ENCODE measurements around the gene TEFM.

The TEFM gene

DNA sequence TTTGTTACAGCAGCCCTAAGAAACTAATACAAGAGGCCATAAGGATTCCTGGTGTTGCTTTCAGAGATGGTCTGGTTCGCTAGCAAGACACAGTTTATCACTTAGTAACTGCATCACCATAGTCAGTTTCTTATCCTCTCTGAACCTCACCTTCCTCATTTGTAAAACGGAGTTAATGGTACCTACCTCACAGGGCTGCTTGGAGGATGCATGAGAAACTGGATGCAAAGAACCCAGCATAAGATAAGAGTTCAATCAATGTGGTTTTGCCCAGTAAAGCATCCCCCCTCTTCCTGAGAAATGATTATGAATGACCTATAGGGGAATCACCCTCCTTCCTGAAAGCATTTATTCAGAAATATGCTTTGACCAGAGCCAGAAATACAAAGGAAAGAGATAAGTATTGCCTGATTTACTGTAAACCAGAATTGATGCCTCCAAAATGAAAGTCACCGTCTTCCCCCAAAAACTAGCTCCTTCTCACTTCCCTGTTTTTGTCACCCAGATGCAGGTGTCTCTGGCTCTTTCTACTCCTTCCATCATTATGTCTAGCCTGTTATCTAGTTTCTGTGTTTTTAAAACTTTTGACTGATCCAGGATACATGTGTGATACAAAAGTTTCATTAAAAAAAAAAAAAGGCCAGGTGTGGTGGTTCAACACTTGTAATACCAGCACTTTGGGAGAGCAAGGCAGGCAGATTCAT, 2.8 kb upstream of the TEFM start:
- no peak for DNase-seq (ENCODE audit: low read depth, low spot score)
- no peak overlapping the region for H3K4me3 ChIP-seq (ENCODE audit: low read depth, low read length)
- ChIA-PET POLR2A (no interaction called here), CTCF (no interaction called here)
- TF ChIP-seq, protein P1, sequence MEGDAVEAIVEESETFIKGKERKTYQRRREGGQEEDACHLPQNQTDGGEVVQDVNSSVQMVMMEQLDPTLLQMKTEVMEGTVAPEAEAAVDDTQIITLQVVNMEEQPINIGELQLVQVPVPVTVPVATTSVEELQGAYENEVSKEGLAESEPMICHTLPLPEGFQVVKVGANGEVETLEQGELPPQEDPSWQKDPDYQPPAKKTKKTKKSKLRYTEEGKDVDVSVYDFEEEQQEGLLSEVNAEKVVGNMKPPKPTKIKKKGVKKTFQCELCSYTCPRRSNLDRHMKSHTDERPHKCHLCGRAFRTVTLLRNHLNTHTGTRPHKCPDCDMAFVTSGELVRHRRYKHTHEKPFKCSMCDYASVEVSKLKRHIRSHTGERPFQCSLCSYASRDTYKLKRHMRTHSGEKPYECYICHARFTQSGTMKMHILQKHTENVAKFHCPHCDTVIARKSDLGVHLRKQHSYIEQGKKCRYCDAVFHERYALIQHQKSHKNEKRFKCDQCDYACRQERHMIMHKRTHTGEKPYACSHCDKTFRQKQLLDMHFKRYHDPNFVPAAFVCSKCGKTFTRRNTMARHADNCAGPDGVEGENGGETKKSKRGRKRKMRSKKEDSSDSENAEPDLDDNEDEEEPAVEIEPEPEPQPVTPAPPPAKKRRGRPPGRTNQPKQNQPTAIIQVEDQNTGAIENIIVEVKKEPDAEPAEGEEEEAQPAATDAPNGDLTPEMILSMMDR (IDR thresholded peaks at IDR 0.05; ENCODE audit: insufficient read depth, low read length, missing control alignments) = no peak

DNA sequence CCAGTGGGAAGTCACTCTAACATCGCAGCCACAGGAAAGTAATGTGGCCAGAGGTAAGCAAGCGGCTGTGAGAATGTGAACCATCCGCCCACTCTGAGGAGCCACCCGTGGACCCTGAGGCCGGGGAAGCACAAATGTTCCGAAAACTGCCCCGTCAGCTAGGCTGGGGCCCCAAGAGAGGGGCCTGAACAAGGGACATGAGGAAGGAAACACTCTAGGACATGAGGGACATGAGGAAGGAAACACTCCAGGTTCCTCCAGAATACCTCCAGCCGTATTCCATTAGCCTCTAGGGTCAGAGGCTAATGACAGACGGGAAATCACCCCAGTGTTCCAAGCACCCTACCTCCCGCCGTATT, 317 bp downstream of the TEFM start:
- POLR2A ChIA-PET = no interaction called here
- TF ChIP-seq, protein P1 (IDR thresholded peaks at IDR 0.05; ENCODE audit: insufficient read depth, low read length, missing control alignments) = no peak
- H3K4me3 ChIP-seq (ENCODE audit: low read depth, low read length) = peak overlapping the region; percentile 82
- CTCF ChIA-PET = interaction anchor here (1.5 kb wide), 1 partner anchor 310 kb away, joined by 4 read pairs; no protein-coding TSS in a partner anchor
- DNase-seq (ENCODE audit: low read depth, low spot score) = no peak

DNA sequence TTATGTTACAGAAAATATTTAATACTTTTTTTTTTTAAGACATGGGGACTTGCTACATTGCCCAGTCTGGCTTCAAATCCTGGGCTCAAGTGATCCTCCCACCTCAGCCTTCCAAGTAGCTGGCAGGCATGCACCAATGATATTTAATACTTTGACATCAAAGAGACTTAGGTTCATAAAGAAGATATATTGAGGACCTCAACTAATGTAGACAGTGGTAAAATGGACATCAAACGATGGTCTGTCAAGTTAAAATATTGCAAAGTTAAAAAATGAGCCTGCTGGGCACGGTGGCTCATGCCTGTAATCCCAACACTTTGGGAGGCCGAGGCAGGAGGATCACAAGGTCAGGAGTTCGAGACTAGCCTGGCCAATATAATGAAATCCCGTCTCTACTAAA, 8.7 kb downstream of the TEFM start:
- no peak for DNase-seq (ENCODE audit: low read depth, low spot score)
- ChIA-PET CTCF (no interaction called here), POLR2A (no interaction called here)
- no peak overlapping the region for H3K4me3 ChIP-seq (ENCODE audit: low read depth, low read length)
- TF ChIP-seq, protein P1 (IDR thresholded peaks at IDR 0.05; ENCODE audit: insufficient read depth, low read length, missing control alignments) = no peak

- TF ChIP-seq, protein P1 (IDR thresholded peaks at IDR 0.05; ENCODE audit: insufficient read depth, low read length, missing control alignments) = no peak
- ChIA-PET CTCF (no interaction called here), POLR2A (interaction anchor here (0.6 to 1.1 kb wide), 2 partner anchors 35 to 54 kb away, joined by 3 read pairs; no protein-coding TSS in a partner anchor)
- H3K4me3 ChIP-seq (ENCODE audit: low read depth, low read length) = no peak overlapping the region
- no peak for DNase-seq (ENCODE audit: low read depth, low spot score)
Measured at GRCh38 chr17:30894236-30894635, 11.8 kb downstream of the TEFM start.

- CTCF ChIA-PET = interaction anchor here (0.8 kb wide), 2 partner anchors 10 to 61 kb away, joined by 3 read pairs; no protein-coding TSS in a partner anchor
- TF ChIP-seq, protein P1 (IDR thresholded peaks at IDR 0.05; ENCODE audit: insufficient read depth, low read length, missing control alignments) = no peak
- no peak overlapping the region for H3K4me3 ChIP-seq (ENCODE audit: low read depth, low read length)
- no peak for DNase-seq (ENCODE audit: low read depth, low spot score)
- POLR2A ChIA-PET = no interaction called here
Measured at GRCh38 chr17:30886187-30886586, 19.9 kb downstream of the TEFM start.

DNA sequence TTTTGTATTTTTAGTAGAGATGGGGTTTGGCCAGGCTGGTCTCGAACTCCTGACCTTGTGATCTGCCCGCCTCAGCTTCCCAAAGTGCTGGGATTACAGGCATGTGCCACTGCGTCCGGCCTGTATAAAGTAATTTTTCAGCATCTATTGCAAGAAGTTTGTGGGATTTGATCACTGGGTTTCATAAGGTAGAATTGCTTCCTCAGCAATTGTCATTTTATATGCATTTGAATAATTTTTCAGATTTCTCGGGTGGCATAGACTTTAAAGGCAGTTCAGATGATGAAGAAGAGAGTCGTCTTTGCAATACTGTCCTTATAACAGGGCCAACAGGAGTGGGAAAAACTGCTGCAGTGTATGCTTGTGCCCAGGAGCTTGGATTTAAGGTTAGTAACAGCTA, 37.0 kb downstream of the TEFM start:
- TF ChIP-seq, protein P1 (IDR thresholded peaks at IDR 0.05; ENCODE audit: insufficient read depth, low read length, missing control alignments) = no peak
- ChIA-PET POLR2A (no interaction called here), CTCF (no interaction called here)
- H3K4me3 ChIP-seq (ENCODE audit: low read depth, low read length) = no peak overlapping the region
- DNase-seq (ENCODE audit: low read depth, low spot score) = no peak

Measured in AG04449 (cell line).